ENCODE results near the gene CTBP1. TPM values are rescaled to one million over a fixed set of nuclear protein-coding genes. Genes with fewer than 3 reads are reported as not detected.

The CTBP1 gene
- total and polyA plus RNA-seq, 9 of the 15 experiments (the other 6 are each of a cell fraction or from before 2014, with no cell fraction given), result 14.5 to 162 (median 68.2) TPM

GRCh38 chr4:1167244-1167949 lies 81.5 kb downstream of the CTBP1 start (continued):
- TF ChIP-seq PRDM10 (IDR thresholded peaks at IDR 0.05; ENCODE audit: partially characterized antibody), result no peak
- peak; percentile 70 for TF ChIP-seq ZNF263 (CRISPR knock-in tag; IDR thresholded peaks at IDR 0.05; ENCODE audit: borderline replicate concordance)
- TF ChIP-seq ZFP91 (CRISPR knock-in tag; IDR thresholded peaks at IDR 0.05), result 0 out of 2 replicates have a peak, but pooled peaks have one; percentile 37
- TF ChIP-seq STAT6 (CRISPR knock-in tag; IDR thresholded peaks at IDR 0.05), result no peak
- no peak for TF ChIP-seq HDAC2 (IDR thresholded peaks at IDR 0.05)
- no peak; the same call in 1 of the 2 replicates for TF ChIP-seq MYNN (IDR thresholded peaks at IDR 0.05)
- TF ChIP-seq MYNN (CRISPR knock-in tag; IDR thresholded peaks at IDR 0.05), result no peak
- TF ChIP-seq NCOA4 (IDR thresholded peaks at IDR 0.05; ENCODE audit: partially characterized antibody), result no peak
- TF ChIP-seq SMARCA5 (IDR thresholded peaks at IDR 0.05), result no peak
- no peak for TF ChIP-seq KHSRP (IDR thresholded peaks at IDR 0.05)
- TF ChIP-seq ZNF121 (CRISPR knock-in tag; conservative IDR thresholded peaks at IDR 0.05), result no peak
- TF ChIP-seq ZNF316 (IDR thresholded peaks at IDR 0.05), result no peak
- no peak for TF ChIP-seq GMEB1 (CRISPR knock-in tag; IDR thresholded peaks at IDR 0.05)
- TF ChIP-seq TOE1 (IDR thresholded peaks at IDR 0.05; ENCODE audit: borderline replicate concordance), result peak; percentile 33; the same call in 1 of the 2 replicates
- TF ChIP-seq TOE1 (CRISPR knock-in tag; IDR thresholded peaks at IDR 0.05; ENCODE audit: borderline replicate concordance, low read depth), result no peak
- no peak for TF ChIP-seq MCM5 (IDR thresholded peaks at IDR 0.05; ENCODE audit: low read depth)
- no peak for TF ChIP-seq RBM25 (IDR thresholded peaks at IDR 0.05; ENCODE audit: low read depth, low read length, severe bottlenecking)
- TF ChIP-seq ZBED1 (IDR thresholded peaks at IDR 0.05), result no peak
- TF ChIP-seq PYGO2 (tag; IDR thresholded peaks at IDR 0.05), result no peak
- TF ChIP-seq SMARCA4 (IDR thresholded peaks at IDR 0.05), result no peak
- TF ChIP-seq CBX1 (IDR thresholded peaks at IDR 0.05; ENCODE audit: low read depth), result no peak

Data from K562 (cell line).